ENCODE results near the gene MERTK. TPM values are rescaled to one million over a fixed set of nuclear protein-coding genes. Genes with fewer than 3 reads are reported as not detected.

Gene MERTK
- total and polyA plus RNA-seq, 12 donors: 23.3 to 152 (median 75.3) TPM

DNA sequence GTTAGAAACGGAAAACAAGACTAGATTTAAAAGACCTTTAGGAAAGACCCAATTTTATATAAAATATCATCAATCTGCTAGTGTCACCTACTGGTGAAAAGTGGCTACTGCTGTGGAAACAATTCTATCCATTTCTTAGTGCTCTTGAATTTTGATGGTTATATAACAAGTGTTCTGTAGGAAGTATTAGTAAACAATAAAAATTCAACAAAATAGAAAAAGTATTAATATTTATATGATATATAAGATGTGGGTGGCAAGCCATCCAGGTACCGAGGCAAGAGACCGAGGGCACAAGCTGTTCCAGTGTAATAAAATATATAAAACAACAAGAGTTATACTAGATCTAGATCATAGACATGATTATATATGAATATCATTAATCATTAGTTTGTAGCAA is 150.5 kb downstream of the MERTK start:
- H3K27me3 ChIP-seq: no peaks in the 10 kb centered on the region
- H3K4me3 ChIP-seq: no peak overlapping the region
- TF ChIP-seq POLR2A (IDR thresholded peaks at IDR 0.05) (no peak), CTCF (IDR thresholded peaks at IDR 0.05) (peak; percentile 81 to 92 (median 88))
- H3K4me1 ChIP-seq (replicated peaks in 1 of 2): peaks cover 22 to 25% of the 10 kb centered on the region in 2 donors
- WGBS, 4 donors: 14 to 20% (median 16%) methylated on average over 3 of the region's 3 CpGs
- H3K27ac ChIP-seq: no peak overlapping the region
- H3K9me3 ChIP-seq (replicated peaks in 1 of 3): no peaks in the 10 kb centered on the region
- intact Hi-C loops (cut with DNase I): loop anchor here (5.0 kb wide), 1 partner anchor 152 kb away; the partner anchor contains the start of gene MERTK (in 2 of the 2)
- DNase-seq: peak in 3 of 7 donors; percentile 54 to 66 (median 57)
- no peaks in the 10 kb centered on the region for H3K36me3 ChIP-seq (replicated peaks in 1 of 2)

GRCh38 chr2:112050316-112050715 is 151.9 kb downstream of the MERTK start:
- Histone ChIP-seq H3K4me3 (no peak overlapping the region), H3K36me3 (replicated peaks in 1 of 2) (no peaks in the 10 kb centered on the region), H3K27me3 (no peaks in the 10 kb centered on the region), H3K27ac (no peak overlapping the region), H3K9me3 (replicated peaks in 1 of 3) (no peaks in the 10 kb centered on the region), H3K4me1 (replicated peaks in 1 of 2) (peaks cover 23 to 26% of the 10 kb centered on the region in 2 donors)
- no peak for TF ChIP-seq POLR2A (IDR thresholded peaks at IDR 0.05)
- TF ChIP-seq CTCF (IDR thresholded peaks at IDR 0.05): no peak
- no peak for DNase-seq
- intact Hi-C loops (cut with DNase I): no loop called here
- 86 to 94% (median 90%) methylated on average over 1 of the region's 1 CpG for WGBS, 4 donors

GRCh38 chr2:112053917-112054846 is 155.8 kb downstream of the MERTK start:
- Histone ChIP-seq H3K9me3 (replicated peaks in 1 of 3) (no peaks in the 10 kb centered on the region), H3K27ac (peak overlapping the region; percentile 12 to 97 (median 86)), H3K27me3 (no peaks in the 10 kb centered on the region), H3K4me1 (replicated peaks in 1 of 2) (peaks cover 22 to 35% of the 10 kb centered on the region in 2 donors), H3K4me3 (peak overlapping the region in 2 of 4 donors; percentile 51 to 63), H3K36me3 (replicated peaks in 1 of 2) (no peaks in the 10 kb centered on the region)
- TF ChIP-seq POLR2A (IDR thresholded peaks at IDR 0.05) (peak in 1 of 2 donors; percentile 73), CTCF (IDR thresholded peaks at IDR 0.05) (no peak)
- intact Hi-C loops (cut with DNase I): no loop called here
- WGBS, 4 donors: 1 to 3% (median 1%) methylated on average over 30 to 59 of the region's 62 CpGs
- DNase-seq: peak; percentile 98 to 100 (median 99)

DNA sequence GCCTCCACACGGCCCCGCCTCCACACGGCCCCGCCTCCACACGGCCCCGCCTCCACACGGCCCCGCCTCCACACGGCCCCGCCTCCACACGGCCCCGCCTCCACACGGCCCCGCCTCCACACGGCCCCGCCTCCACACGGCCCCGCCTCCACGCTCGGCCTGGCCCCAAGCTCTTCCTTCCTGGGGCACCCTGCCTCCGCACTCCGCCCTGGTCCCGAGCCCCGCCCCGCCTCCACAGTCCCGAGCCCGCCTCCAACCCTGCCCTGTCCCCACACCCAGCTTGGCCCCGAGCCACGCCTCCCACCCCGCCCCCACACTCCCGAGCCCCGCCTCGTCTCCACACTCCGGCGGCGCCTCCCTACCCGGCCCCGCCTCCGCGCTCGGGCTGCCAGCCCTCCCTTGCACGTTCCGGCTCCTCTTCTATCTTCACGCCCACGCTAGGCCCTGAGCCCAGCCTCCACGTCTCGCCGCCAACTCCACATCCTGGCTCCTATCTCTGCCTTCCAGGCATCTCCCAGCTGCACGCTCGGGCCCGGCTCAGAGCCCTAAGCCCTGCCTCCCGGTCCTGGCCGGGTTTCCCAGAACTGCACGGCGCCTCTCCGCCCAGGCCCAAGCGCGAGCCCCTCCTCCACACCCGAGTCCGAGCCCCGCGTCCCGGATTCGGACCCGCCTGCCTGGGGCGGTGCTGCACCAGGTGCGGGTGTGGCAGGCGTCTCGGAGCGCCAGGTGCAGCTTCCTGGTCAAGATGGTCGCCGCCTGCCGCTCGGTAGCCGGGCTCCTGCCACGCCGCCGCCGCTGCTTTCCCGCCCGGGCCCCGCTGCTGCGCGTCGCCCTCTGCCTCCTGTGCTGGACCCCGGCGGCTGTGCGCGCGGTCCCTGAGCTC is 156.7 kb downstream of the MERTK start, which contains the start of gene TMEM87B:
Gene TMEM87B, plus strand, starts transcription at position 423 of the 883 bp plus-strand sequence. Its CDS starts 323 bp downstream, at position 746.
- intact Hi-C loops (cut with DNase I): no loop called here
- 0 to 3% (median 0%) methylated on average over 4 to 84 of the region's 90 CpGs for WGBS, 4 donors

More for the DNA sequence above, 156.7 kb downstream of the MERTK start, which contains the start of gene TMEM87B:
- Histone ChIP-seq H3K4me3 (peak within 1 kb of the TSS; percentile 17 to 92 (median 72)), H3K9me3 (replicated peaks in 1 of 3) (no peaks in the 10 kb centered on the region), H3K4me1 (replicated peaks in 1 of 2) (peaks cover 22 to 39% of the 10 kb centered on the region in 2 donors), H3K27ac (peak within 1 kb of the TSS; percentile 97 to 99 (median 98)), H3K27me3 (no peaks in the 10 kb centered on the region), H3K36me3 (replicated peaks in 1 of 2) (peaks cover 0 to 7% of the 10 kb centered on the region in 2 donors)
- no peak for TF ChIP-seq CTCF (IDR thresholded peaks at IDR 0.05)
- TF ChIP-seq POLR2A (IDR thresholded peaks at IDR 0.05): peak; percentile 89 to 97
- peak; percentile 97 to 99 (median 99) for DNase-seq
